MM.1S (cell line): Measurements from ENCODE around the gene PIN1.

ENCODE experiments used
- DNase-seq: peaks from one replicate; pipeline ENCODE4 v3.0.0-alpha.2; 2015
- H2AFZ ChIP-seq: fragments of 300-600 bp; sonication (generic); 2 replicates; pipeline ENCODE4 v1.6.0; 2016; ENCODE audit warnings: antibody characterized with exemption, low read length
- H3F3A ChIP-seq: fragments of 300-600 bp; sonication (generic); 2 replicates; pipeline ENCODE4 v1.6.1; 2016; ENCODE audit warnings: mild to moderate bottlenecking, antibody characterized with exemption, low read length, moderate library complexity, mixed read lengths; ENCODE audit not compliant: insufficient read depth
- H3K27ac ChIP-seq: fragments of 300-600 bp; sonication (generic); 2 replicates; pipeline ENCODE4 v1.5.1; 2016; ENCODE audit warnings: mild to moderate bottlenecking, low read length
- H3K27me3 ChIP-seq: fragments of 300-600 bp; sonication (generic); replicated peaks from 2 replicates; pipeline ENCODE4 v1.6.0; 2016; ENCODE audit warnings: low read length; ENCODE audit not compliant: insufficient read depth
- H3K36me3 ChIP-seq: fragments of 300-600 bp; sonication (generic); replicated peaks from 2 replicates; pipeline ENCODE4 v1.6.1; 2016; ENCODE audit warnings: mild to moderate bottlenecking, low read length, mixed read lengths; ENCODE audit not compliant: insufficient read depth
- H3K4me1 ChIP-seq: fragments of 300-600 bp; sonication (generic); 2 replicates; pipeline ENCODE4 v1.6.1; 2016; ENCODE audit warnings: low read length, mixed read lengths
- H3K4me2 ChIP-seq: fragments of 300-600 bp; sonication (generic); 2 replicates; pipeline ENCODE4 v1.6.0; 2016; ENCODE audit warnings: low read depth, low read length
- H3K4me3 ChIP-seq: fragments of 300-600 bp; sonication (generic); 2 replicates; pipeline ENCODE4 v1.5.1; 2016; ENCODE audit warnings: low read length, mixed read lengths
- H3K79me2 ChIP-seq: fragments of 300-600 bp; sonication (generic); 2 replicates; pipeline ENCODE4 v1.6.1; 2016; ENCODE audit warnings: mixed run types, low read length, mixed read lengths
- H3K9ac ChIP-seq: fragments of 300-600 bp; sonication (generic); 2 replicates; pipeline ENCODE4 v1.6.1; 2016; ENCODE audit warnings: low read length, mixed read lengths
- H3K9me2 ChIP-seq: fragments of 300-600 bp; sonication (generic); replicated peaks from 2 replicates; pipeline ENCODE4 v1.6.1; 2016; ENCODE audit warnings: mild to moderate bottlenecking, low read length, mixed read lengths; ENCODE audit not compliant: insufficient read depth
- H3K9me3 ChIP-seq: fragments of 300-600 bp; sonication (generic); replicated peaks from 2 replicates; pipeline ENCODE4 v1.6.1; 2016; ENCODE audit warnings: mild to moderate bottlenecking, low read length, mixed read lengths; ENCODE audit not compliant: insufficient read depth
- H4K20me1 ChIP-seq: fragments of 300-600 bp; sonication (generic); 2 replicates; pipeline ENCODE4 v1.6.1; 2016; ENCODE audit warnings: mild to moderate bottlenecking, low read length, moderate library complexity, mixed read lengths; ENCODE audit not compliant: insufficient read depth
- CTCF ChIP-seq: fragments of 300-600 bp; sonication (generic); IDR thresholded peaks from 2 replicates; pipeline ENCODE4 v1.5.1; 2016; ENCODE audit warnings: antibody characterized with exemption, low read length, mixed read lengths
- EZH2 ChIP-seq: fragments of 300-600 bp; sonication (generic); optimal IDR thresholded peaks from 2 replicates; pipeline ENCODE3; 2017; ENCODE audit warnings: low read depth, mild to moderate bottlenecking, antibody characterized with exemption, low read length, mixed read lengths
- EZH2phosphoT487 ChIP-seq: fragments of 300-600 bp; sonication (generic); IDR thresholded peaks from 2 replicates; pipeline ENCODE4 v1.6.1; 2018; ENCODE audit warnings: antibody characterized with exemption, low read length

The PIN1 gene

GRCh38 chr19:9791552-9792205 lies 43.4 kb upstream of the PIN1 start:
- peak overlapping the region; percentile 66 for H3K4me2 ChIP-seq
- no peaks in the 10 kb centered on the region for H3K79me2 ChIP-seq
- peaks cover 7% of the 10 kb centered on the region for H3K4me1 ChIP-seq
- DNase-seq: peak; percentile 87
- peaks cover 7% of the 10 kb centered on the region for H3K27me3 ChIP-seq
- H3K9me2 ChIP-seq: no peaks in the 10 kb centered on the region
- no peaks in the 10 kb centered on the region for H3K9me3 ChIP-seq
- TF ChIP-seq EZH2 (no peak), CTCF (no peak), EZH2phosphoT487 (no peak)
- peak overlapping the region; percentile 69 for H3K4me3 ChIP-seq
- no peak overlapping the region for H3K27ac ChIP-seq
- H3K9ac ChIP-seq: peak overlapping the region; percentile 21; the same call in 1 of the 2 replicates
- peaks cover 12% of the 10 kb centered on the region; the same call in 1 of the 2 replicates for H3F3A ChIP-seq
- peak overlapping the region; percentile 88 for H2AFZ ChIP-seq
- H3K36me3 ChIP-seq: no peaks in the 10 kb centered on the region
- H4K20me1 ChIP-seq: no peaks in the 10 kb centered on the region

DNA sequence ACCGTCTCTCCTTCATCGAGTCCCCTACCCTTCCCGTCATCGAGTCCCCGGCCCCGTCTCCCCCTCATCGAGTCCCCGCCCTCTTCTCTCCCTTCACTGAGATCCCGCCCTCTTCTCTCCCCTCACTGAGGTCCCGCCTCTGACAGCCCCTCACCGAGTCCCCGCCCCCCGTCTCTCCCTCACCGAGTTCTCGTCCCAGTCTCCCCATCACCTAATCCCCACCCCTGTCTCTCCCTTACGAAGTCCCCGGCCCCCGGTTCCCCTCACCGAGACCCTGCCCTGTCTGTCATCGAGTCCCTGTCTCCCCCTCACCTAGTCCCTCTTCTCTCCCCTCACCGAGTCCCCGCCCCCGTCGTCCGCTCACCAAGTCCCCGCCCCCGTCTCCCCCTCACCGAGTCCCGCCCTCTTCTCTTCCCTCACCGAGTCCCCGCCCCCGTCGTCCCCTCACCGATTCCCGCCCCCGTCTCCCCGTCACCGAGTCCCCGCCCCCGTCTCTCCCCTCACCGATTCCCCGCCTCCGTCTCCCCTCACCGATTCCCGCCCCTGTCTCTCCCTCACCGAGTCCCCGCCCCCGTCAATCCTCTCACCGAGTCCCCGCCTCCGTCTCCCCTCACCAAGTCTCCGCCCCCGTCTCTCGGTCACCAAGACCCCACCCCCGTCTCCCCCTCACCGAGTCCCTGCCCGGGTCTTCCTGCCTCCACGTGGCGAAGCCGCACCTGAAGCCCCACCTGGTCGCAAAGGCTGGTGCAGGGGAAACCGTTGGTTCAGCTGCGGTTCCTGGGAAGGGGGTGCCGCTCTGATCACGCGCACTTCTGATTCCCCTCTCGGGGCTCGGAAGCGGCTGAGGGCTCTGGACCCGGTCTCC lies 42.7 kb upstream of the PIN1 start:
- Histone ChIP-seq H3K9ac (no peak overlapping the region; the same call in 1 of the 2 replicates), H3K4me2 (peak overlapping the region; percentile 66; the same call in 1 of the 2 replicates), H3K36me3 (no peaks in the 10 kb centered on the region), H3K79me2 (no peaks in the 10 kb centered on the region), H3K9me2 (no peaks in the 10 kb centered on the region), H3K4me3 (peak overlapping the region; percentile 69), H3K9me3 (no peaks in the 10 kb centered on the region), H3K27ac (no peak overlapping the region), H3K4me1 (peaks cover 8% of the 10 kb centered on the region), H3K27me3 (no peaks in the 10 kb centered on the region), H4K20me1 (no peaks in the 10 kb centered on the region), H3F3A (peaks cover 12% of the 10 kb centered on the region; the same call in 1 of the 2 replicates), H2AFZ (peak overlapping the region; percentile 88)
- peak; percentile 81 for DNase-seq
- no peak for TF ChIP-seq EZH2
- no peak for TF ChIP-seq CTCF
- TF ChIP-seq EZH2phosphoT487: no peak

GRCh38 chr19:9793071-9793591 lies 42.0 kb upstream of the PIN1 start:
- Histone ChIP-seq H3K4me1 (peaks cover 8% of the 10 kb centered on the region), H3K9ac (no peak overlapping the region), H2AFZ (peak overlapping the region; percentile 74; the same call in 1 of the 2 replicates), H4K20me1 (no peaks in the 10 kb centered on the region), H3K4me3 (peak overlapping the region; percentile 69; the same call in 1 of the 2 replicates), H3K4me2 (peak overlapping the region; percentile 43; the same call in 1 of the 2 replicates), H3K36me3 (no peaks in the 10 kb centered on the region), H3K79me2 (no peaks in the 10 kb centered on the region), H3K27ac (no peak overlapping the region), H3K9me2 (no peaks in the 10 kb centered on the region), H3F3A (peaks cover 12% of the 10 kb centered on the region; the same call in 1 of the 2 replicates), H3K27me3 (no peaks in the 10 kb centered on the region), H3K9me3 (no peaks in the 10 kb centered on the region)
- no peak for DNase-seq
- TF ChIP-seq EZH2phosphoT487 (no peak), EZH2 (no peak), CTCF (no peak)
